K562 (cell line): Measurements from ENCODE around the gene RIPPLY3. TPM values are rescaled to one million over a fixed set of nuclear protein-coding genes. Genes with fewer than 3 reads are reported as not detected.
A peak's percentile ranks its signal among the peaks of the same experiment; 100 is the strongest.

Experiments
- CBFA2T3 ChIP-seq: fragments of 450-650 bp; IDR thresholded peaks from 2 replicates; pipeline ENCODE4 v1.6.1; 2017
- CTBP1 ChIP-seq: fragments of 450-650 bp; IDR thresholded peaks from 2 replicates; pipeline ENCODE4 v1.6.1; 2016; ENCODE audit warnings: borderline replicate concordance
- CXXC5 ChIP-seq: fragments of 250-450 bp; sonication (Bioruptor Pico); IDR thresholded peaks from 2 replicates; pipeline ENCODE4 v1.8.0; 2022; ENCODE audit warnings: inconsistent platforms, mild to moderate bottlenecking, moderate library complexity
- EP300 ChIP-seq: IDR thresholded peaks from 2 replicates; pipeline ENCODE4 v1.6.1; 2012; ENCODE audit warnings: low read length, improper control_type of control experiment
- HSF4 ChIP-seq: fragments of 250-450 bp; sonication (Bioruptor Pico); IDR thresholded peaks from 2 replicates; pipeline ENCODE4 v2.1.2; 2022; ENCODE audit warnings: mild to moderate bottlenecking, moderate library complexity, borderline replicate concordance
- MYC ChIP-seq, 2 experiments: fragments of 250-450 bp in 1 of 2; sonication (Bioruptor Pico) in 1 of 2; IDR thresholded peaks; 2 replicates each; pipeline versions ENCODE4 v1.5.1 to v1.6.1; 2012 to 2021; ENCODE audit warnings: low read depth in 2 of 2, borderline replicate concordance in 1 of 2, improper control_type of control experiment in 1 of 2, low read length in 1 of 2, mild to moderate bottlenecking in 1 of 2, moderate library complexity in 1 of 2
- NBN ChIP-seq: fragments of 450-650 bp; IDR thresholded peaks from 2 replicates; pipeline ENCODE4 v1.6.1; 2016; ENCODE audit warnings: low read depth, mild to moderate bottlenecking
- POLR2H ChIP-seq: IDR thresholded peaks from 2 replicates; pipeline ENCODE4 v1.6.1; 2016; ENCODE audit warnings: missing genetic modification characterization, low read depth, mild to moderate bottlenecking, control low read depth, missing compliant biosample characterization, moderate library complexity
- RBM17 ChIP-seq: fragments of 200-400 bp; formaldehyde crosslinking; IDR thresholded peaks from 2 replicates; pipeline ENCODE4 v1.6.1; 2017; ENCODE audit warnings: low read depth, mild to moderate bottlenecking, low read length, borderline replicate concordance
- RFX1 ChIP-seq: fragments of 450-650 bp; IDR thresholded peaks from 2 replicates; pipeline ENCODE4 v1.6.1; 2016; ENCODE audit warnings: mild to moderate bottlenecking, moderate library complexity
- SMARCA4 ChIP-seq: fragments of 450-650 bp; IDR thresholded peaks from 2 replicates; pipeline ENCODE4 v1.6.1; 2016
- SMARCC2 ChIP-seq: fragments of 450-650 bp; IDR thresholded peaks from 2 replicates; pipeline ENCODE4 v1.6.1; 2017; ENCODE audit warnings: antibody characterized with exemption, moderate library complexity, mild to moderate bottlenecking, low read depth
- SNRNP70 ChIP-seq: fragments of 200-400 bp; formaldehyde crosslinking; optimal IDR thresholded peaks from 2 replicates; pipeline ENCODE3; 2017; ENCODE audit warnings: low read depth, low read length
- TFE3 ChIP-seq: fragments of 450-650 bp; formaldehyde crosslinking; IDR thresholded peaks from 2 replicates; pipeline ENCODE4 v1.4.0; 2020; ENCODE audit warnings: mild to moderate bottlenecking, mixed read lengths
- TSHZ1 ChIP-seq: fragments of 250-450 bp; sonication (Bioruptor Pico); IDR thresholded peaks from 2 replicates; pipeline ENCODE4 v1.4.0; 2020; ENCODE audit warnings: mild to moderate bottlenecking, moderate library complexity
- ZNF561 ChIP-seq: fragments of 450-650 bp; formaldehyde crosslinking; conservative IDR thresholded peaks from 2 replicates; pipeline ENCODE4 v1.4.0; 2020; ENCODE audit warnings: mild to moderate bottlenecking, moderate library complexity
- ZNF586 ChIP-seq: fragments of 450-650 bp; formaldehyde crosslinking; conservative IDR thresholded peaks from 2 replicates; pipeline ENCODE4 v1.4.0; 2020; ENCODE audit warnings: mild to moderate bottlenecking, moderate library complexity
- ZNF589 ChIP-seq: fragments of 200-800 bp; sonication (Bioruptor generic); IDR thresholded peaks from 2 replicates; pipeline ENCODE4 v1.6.1; 2016; ENCODE audit warnings: low read depth, missing genetic modification characterization, missing compliant biosample characterization
- ZSCAN32 ChIP-seq: fragments of 450-650 bp; formaldehyde crosslinking; IDR thresholded peaks from 2 replicates; pipeline ENCODE4 v1.4.0; 2020; ENCODE audit warnings: mild to moderate bottlenecking, moderate library complexity
- polyA plus RNA-seq, 8 experiments: library from polyadenylated mRNA; depleted of rRNA in 4 of 8; stranded (reverse) in 5 of 8; unstranded in 3 of 8; fragments of >200 nt; fragmentation: Nextera tagmentation in 2 of 8; fragmentation: Illumina TruSeq in 1 of 8; extraction: Ambion mirVana in 2 of 8; extraction: Trizol in 1 of 8; gene quantifications; 2 replicates each; pipeline versions ENCODE4 v1.2.1 to v1.2.3, GENCODE V29; 2011 to 2014; ENCODE audit warnings: inconsistent platforms in 1 of 8, missing spikeins in 1 of 8
- total RNA-seq, 7 experiments: library from RNA; depleted of rRNA in 6 of 7; stranded (reverse); fragments of >200 nt in 6 of 7; fragmentation: Illumina TruSeq in 2 of 7; extraction: Trizol in 2 of 7; gene quantifications; 2 replicates each; pipeline versions ENCODE4 v1.2.1 to v1.2.3, GENCODE V29; 2011 to 2021; ENCODE audit warnings: low replicate concordance in 1 of 7
- TF ChIP-seq, protein P1 (sequence below): IDR thresholded peaks from 3 replicates; pipeline ENCODE4 v1.6.1; 2011; ENCODE audit warnings: borderline replicate concordance, mild to moderate bottlenecking, moderate library complexity; ENCODE audit not compliant: insufficient read length; ENCODE audit errors: extremely low read depth

RIPPLY3 gene
- total and polyA plus RNA-seq, 9 of the 15 experiments (the other 6 are each of a cell fraction or from before 2014, with no cell fraction given) = not detected

- TF ChIP-seq TFE3 (CRISPR knock-in tag) = 0 out of 2 replicates have a peak, but pooled peaks have one; percentile 2
- no peak for TF ChIP-seq SMARCC2
- TF ChIP-seq POLR2H = peak; percentile 88
- TF ChIP-seq SNRNP70 = no peak
- no peak for TF ChIP-seq HSF4 (CRISPR knock-in tag)
- peak; percentile 67 for TF ChIP-seq SMARCA4
- peak; percentile 48; the same call in 1 of the 2 replicates for TF ChIP-seq NBN
- TF ChIP-seq, protein P1, sequence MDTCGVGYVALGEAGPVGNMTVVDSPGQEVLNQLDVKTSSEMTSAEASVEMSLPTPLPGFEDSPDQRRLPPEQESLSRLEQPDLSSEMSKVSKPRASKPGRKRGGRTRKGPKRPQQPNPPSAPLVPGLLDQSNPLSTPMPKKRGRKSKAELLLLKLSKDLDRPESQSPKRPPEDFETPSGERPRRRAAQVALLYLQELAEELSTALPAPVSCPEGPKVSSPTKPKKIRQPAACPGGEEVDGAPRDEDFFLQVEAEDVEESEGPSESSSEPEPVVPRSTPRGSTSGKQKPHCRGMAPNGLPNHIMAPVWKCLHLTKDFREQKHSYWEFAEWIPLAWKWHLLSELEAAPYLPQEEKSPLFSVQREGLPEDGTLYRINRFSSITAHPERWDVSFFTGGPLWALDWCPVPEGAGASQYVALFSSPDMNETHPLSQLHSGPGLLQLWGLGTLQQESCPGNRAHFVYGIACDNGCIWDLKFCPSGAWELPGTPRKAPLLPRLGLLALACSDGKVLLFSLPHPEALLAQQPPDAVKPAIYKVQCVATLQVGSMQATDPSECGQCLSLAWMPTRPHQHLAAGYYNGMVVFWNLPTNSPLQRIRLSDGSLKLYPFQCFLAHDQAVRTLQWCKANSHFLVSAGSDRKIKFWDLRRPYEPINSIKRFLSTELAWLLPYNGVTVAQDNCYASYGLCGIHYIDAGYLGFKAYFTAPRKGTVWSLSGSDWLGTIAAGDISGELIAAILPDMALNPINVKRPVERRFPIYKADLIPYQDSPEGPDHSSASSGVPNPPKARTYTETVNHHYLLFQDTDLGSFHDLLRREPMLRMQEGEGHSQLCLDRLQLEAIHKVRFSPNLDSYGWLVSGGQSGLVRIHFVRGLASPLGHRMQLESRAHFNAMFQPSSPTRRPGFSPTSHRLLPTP = no peak
- no peak for TF ChIP-seq ZNF561
- TF ChIP-seq TSHZ1 (CRISPR knock-in tag) = no peak
- TF ChIP-seq EP300 = peak; percentile 78
- 0 out of 2 replicates have a peak, but pooled peaks have one; percentile 40 for TF ChIP-seq CTBP1
- no peak for TF ChIP-seq RFX1
- TF ChIP-seq ZNF589 (CRISPR knock-in tag) = peak; percentile 95
- TF ChIP-seq ZSCAN32 (CRISPR knock-in tag) = peak; percentile 89
- TF ChIP-seq MYC (IDR thresholded peaks at IDR 0.05; ENCODE audit: low read depth, low read length) = peak; percentile 20; the same call in 1 of the 2 replicates
- TF ChIP-seq MYC (CRISPR knock-in tag; IDR thresholded peaks at IDR 0.05; ENCODE audit: borderline replicate concordance, low read depth) = no peak
- peak; percentile 76 for TF ChIP-seq CXXC5 (CRISPR knock-in tag)
- no peak for TF ChIP-seq RBM17
- TF ChIP-seq CBFA2T3 = peak; percentile 63
- TF ChIP-seq ZNF586 (CRISPR knock-in tag) = peak; percentile 54; the same call in 1 of the 2 replicates
Observed at GRCh38 chr21:36964827-36965719, 41.4 kb upstream of the RIPPLY3 start (continued).
